ENCODE measurements around the gene SBF2.

SBF2 gene

DNA sequence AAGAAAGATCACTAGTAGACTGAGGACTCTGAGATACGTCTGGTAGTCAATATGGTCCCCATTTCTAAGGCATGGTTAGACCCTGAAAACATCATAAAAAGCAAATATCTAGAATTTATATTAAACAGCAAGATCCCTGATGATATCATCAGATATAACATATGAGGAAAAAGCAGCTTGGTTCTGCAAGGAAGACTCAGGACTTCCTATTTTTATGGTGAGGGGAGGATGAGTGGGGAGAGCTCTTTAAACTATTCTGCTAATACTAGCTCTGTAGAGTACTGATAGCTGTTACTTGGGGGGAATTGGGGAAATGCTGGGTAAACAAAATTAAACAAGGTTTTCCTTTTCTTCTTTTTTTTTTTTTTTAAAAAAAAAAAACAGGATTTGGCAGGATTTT lies 394.3 kb downstream of the SBF2 start:
- no peak for DNase-seq (ENCODE audit: low read depth)

DNA sequence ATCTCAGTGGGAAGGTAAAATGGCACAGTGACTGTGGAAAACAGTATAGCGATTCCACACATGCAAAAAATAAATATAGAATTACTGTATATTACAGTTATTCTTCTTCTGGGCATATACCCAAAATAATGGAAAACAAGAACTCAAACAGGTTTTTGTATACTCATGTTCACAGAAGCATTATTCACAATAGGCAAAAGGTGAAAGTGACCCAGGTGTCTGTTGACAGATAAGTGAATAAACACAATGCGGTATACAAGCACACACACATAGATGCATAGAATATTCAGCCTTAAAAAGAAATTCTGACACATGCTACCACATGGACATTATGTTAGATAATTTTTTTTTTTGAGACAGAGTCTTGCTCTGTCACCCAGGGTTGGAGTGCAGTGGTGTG lies 397.1 kb downstream of the SBF2 start:
- DNase-seq (ENCODE audit: low read depth): no peak

DNA sequence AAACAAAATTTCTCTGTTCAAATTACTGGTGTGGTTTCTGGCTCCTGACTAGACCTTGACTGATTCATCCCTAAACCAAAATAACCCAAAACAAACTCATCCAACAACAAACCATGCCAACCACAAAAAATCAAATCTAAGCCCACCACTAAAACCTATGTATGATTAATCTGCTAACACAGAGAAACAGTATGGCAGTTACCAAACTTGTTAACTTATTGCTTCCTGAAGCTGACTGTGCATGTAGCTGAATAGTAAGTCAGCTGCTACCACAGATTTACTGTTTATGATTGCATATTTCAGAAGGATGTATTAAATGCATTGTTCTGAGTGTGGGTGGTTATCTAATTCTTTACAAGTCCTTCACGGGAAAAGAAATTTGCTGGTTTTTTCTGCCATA lies 399.0 kb downstream of the SBF2 start:
- peak; percentile 26 for DNase-seq (ENCODE audit: low read depth)

DNA sequence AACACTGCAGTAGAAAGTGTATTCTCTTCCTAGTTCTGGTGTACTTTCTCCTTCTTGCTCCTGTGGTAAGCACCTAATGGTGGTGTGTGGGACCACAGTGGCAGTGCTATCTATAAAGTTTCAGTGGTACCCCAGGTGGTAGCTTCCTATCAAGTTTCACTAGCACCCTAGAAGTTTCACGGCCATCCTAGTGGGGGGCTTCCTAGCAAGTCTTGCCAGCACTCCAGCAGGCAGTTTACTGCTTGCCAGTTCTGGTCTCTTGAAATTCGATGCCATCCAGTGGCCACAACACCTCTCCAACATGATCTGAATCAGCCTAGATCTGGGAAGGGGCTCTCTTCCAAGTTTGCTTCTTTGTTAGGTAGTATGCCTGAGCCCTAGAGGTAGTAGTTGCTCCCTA lies 400.5 kb downstream of the SBF2 start:
- no peak for DNase-seq (ENCODE audit: low read depth)

DNA sequence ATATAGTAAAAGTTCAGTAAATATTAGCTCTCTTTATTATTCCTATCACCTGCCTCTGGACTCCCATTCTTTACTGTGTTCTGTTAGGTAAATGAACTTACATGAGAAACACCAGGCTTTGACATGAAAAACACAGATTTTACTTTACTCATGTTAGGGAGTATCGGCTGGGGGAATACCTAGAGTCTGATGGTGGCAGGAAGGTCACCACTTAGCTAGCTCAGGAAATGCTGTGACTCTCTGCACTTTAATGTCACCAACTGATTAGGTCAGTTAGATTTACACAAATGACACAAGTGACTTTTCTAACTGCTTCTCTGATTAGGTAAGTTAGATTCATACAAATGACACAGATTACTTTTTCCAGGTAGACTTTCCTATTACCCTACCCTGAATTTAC lies 405.1 kb downstream of the SBF2 start:
- DNase-seq (ENCODE audit: low read depth): no peak

DNA sequence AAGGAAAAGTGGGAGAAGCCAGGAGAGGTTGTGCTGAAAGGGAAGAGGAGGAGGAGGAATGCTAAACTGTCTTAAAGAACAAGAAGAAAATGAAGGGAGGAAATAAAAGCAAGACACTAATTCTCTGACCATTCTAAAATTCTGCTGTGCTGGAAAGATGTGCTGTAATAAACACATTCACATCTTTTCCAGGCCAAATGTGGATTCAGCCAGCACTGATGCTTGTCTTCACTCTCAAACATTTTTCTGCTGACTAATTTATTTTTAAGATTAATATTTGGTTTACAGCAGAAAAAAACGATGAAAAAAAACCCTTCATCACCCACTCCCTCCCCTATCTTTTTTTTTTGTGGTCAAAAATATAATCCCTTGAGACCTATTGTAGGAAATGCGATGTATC lies 406.5 kb downstream of the SBF2 start:
- DNase-seq (ENCODE audit: low read depth): no peak

DNA sequence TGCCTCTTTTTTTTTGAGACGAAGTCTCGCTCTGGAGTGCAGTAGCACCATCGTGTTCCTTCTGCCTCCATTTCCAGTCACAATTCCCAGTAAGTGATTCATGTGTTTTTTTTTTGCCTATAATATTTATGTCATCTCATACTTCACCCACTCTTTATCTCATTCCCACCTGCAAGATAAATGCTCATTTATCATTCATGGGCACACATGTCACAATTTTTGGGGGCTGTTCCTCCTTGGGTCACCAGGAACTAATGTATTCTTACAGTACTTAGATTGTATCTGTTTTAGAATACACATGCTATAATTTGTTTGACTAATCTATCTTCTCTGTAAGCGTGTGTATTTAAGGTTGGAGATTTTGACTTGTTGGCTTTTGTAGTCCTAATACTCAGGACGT lies 407.4 kb downstream of the SBF2 start:
- no peak for DNase-seq (ENCODE audit: low read depth)

DNA sequence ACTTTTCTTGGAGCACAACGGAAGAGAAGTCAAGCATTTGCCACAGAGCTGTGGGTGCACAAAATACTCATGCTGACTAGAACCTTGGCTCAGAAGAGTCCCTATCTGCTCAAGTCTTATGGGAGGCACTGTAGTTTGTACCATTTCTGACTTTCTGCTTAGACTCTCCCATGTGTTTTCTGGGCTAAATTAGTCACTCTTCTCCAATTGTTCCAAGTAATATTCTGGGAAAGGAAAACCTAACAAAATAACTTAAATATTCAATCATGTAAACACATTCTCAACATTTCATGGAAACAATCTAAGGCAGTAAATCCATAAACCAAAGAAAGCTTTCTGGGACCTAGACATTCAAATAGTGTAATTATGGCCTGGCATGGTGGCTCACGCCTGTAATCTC lies 409.4 kb downstream of the SBF2 start:
- peak; percentile 38 for DNase-seq (ENCODE audit: low read depth)

DNA sequence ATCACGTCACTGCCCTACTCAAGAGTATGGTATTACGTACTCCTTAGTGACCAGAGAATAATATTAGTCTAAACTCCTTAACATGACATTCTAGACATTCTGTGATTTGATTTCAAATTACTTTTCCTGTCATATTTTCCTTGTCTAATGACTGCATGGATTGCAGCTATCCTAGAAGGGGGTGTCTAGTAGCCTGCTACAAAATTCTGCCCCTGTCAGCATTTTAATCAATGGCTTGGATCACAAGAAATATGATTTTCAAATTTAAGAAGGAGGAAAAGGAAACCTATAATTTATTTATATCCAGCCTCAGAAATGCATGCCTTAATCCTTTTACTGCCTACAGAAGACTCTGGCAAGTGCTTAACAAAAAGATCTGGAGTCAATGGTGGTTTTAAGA lies 413.4 kb downstream of the SBF2 start:
- DNase-seq (ENCODE audit: low read depth): no peak

DNA sequence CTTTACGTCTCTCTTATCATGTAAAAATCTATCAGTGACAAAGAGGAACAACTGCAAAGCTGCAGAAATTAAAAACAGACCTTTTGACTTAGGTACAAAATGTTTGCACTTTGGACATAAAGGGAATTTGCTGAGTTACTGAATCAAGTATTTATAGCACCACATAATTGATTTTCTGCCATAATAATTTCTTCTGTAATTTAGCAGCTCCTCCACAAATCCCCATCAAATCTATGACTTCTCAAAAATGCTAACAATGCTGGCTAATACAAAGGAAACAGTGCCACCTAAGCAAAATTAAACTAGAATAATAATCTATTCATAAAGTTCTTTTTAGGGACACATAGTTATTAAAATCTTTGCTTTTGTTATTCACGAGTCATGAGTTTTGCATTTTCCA lies 415.1 kb downstream of the SBF2 start:
- DNase-seq (ENCODE audit: low read depth): no peak

DNA sequence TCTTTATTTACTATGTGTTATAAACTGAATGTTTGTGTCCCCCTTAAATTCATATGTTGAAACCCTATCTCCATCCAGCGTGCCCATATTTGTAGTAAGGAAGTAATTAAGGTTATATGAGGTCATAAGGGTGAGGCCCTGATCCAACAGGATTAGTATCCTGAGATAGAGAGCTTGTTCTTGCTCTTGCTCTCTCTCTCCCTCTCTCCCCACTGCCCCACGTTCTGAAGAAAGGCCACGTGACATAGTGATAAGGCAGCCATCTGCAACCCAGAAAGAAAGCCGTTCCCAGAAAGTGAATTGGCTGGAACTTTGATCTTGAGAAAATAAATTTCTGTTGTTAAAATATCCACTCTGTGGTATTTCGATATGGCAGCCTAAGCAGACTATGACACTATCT lies 417.7 kb downstream of the SBF2 start:
- no peak for DNase-seq (ENCODE audit: low read depth)

DNA sequence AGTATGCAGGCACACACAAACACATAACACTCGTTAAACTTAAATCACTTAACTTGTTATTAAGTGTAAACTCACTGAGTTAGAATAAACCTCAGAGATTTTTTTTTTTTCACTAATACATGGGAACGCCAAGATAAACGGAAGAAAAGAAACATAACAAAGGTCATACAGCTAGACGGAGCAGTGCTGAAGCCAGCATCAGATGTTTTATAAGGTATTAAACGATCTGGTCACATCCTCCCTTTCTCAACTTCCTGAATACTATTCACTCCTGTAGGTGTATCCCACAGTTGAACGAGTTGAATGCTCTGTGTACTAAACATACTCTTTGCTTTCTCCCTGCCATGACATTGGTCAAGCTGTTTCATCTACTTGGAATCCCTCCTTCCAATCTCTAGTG lies 418.2 kb downstream of the SBF2 start:
- DNase-seq (ENCODE audit: low read depth): no peak

DNA sequence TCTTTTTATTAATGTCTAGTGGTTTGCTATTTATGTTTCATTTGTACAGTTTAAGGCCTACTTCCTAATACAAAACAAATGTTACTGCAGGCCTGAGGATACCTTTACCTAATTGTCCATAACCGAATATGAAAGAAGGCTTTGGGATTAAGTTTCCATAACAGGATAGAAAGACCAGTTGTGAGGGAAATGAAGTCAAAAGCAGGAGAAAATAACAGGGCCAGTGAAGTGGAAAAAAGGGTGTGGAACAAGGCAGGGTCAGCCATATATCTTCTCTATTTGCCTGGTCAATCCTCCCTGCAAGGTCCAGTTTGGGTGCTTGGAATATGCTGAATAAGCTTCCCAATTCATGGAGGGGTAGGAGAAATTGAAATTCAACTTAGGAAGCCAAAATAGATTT lies 418.6 kb downstream of the SBF2 start:
- DNase-seq (ENCODE audit: low read depth): no peak

DNA sequence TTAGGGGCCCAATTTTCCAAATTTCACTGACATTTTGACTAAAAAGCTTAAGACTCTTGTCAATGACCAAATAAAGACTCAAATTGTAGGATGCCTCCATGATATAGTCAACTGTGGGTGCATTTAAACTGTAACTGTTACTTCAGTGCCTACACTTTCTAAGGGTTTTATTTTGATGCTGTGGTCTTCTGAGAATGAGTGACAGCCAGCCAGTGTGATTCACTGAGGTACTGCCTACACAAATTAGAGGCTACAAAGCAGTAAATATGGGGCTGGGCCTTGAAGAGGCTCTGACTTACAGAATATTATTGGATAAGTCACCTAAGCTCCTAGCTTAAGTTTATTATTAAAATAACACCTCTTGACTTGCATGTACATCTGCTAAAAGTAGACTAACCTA lies 419.6 kb downstream of the SBF2 start:
- DNase-seq (ENCODE audit: low read depth): no peak

DNA sequence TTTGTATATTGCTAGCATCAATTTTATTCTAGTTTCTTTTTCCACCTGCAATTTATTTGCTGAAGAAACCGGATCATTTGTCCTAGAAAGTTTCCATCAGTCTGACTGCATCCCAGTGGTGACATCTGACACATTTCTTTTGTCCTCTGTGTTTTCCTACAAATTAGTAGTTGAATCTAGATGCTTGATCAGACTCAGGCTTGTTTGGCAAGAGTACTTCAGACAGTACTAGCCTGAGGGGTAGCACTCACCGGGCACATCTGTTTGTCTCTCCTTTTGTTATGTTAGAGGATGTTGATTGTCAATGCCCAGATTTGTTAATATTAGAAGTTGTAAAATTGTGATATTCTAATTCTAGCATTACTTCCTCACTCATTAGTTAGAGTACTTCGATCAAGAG lies 425.4 kb downstream of the SBF2 start:
- DNase-seq (ENCODE audit: low read depth): no peak

DNA sequence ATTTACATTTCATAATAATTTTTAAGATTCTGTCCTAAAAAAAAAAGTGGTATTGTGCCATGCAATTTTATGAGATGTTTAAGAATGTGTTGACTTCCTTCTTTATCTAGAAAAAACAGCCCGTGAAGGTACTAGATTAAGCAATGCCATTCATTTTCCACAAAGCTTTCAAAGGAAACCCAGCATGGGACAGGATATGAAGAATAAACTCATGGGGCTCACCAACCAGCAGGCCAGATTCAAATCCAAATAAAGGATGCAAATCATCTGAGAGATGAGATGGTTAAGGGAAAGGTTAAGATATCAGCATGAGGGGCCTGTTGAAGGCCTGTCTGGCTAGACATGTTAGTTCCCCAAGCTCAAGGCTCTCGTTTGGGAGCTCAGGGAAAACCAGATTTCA lies 431.0 kb downstream of the SBF2 start:
- no peak for DNase-seq (ENCODE audit: low read depth)

DNA sequence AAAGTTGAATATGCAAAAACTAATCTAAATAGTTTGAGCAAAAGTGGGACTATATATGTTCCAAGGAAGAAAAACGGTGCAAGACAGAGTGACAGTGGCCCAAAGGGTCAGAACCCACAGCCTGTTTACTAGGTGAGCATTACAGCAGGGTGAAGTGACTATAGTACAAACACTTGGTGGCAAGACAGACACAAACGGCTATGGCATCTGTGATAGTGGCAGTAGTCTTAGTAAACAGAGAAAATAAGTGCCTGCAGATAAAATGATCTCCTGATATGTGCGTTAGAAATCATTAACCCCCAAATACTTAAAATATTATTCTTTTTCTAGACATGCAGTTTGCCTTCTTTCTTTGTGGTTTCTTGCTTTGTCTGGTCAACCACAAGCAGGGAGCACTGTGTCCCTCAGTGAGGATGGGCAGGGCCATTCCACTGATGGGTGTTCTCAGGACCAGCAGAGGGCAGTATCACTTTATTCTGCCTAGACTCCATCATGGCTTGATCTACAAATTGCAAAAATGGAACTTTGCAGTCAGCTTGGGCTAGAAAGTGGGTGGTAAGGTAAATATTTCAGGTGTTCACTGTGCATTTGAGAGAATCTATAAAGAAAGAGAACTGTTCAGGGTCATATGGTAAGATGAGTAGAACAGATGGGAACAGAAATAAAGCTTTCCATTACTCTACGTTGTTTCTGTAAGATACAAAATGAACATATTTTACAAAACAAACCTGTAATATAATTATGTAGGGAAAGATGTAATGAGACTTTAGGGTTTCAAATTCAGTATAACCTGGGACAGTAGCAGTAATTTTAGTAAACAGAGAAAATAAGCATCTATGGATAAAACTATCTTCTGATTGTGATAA lies 431.9 kb downstream of the SBF2 start:
- peak; percentile 62 for DNase-seq (ENCODE audit: low read depth)

DNA sequence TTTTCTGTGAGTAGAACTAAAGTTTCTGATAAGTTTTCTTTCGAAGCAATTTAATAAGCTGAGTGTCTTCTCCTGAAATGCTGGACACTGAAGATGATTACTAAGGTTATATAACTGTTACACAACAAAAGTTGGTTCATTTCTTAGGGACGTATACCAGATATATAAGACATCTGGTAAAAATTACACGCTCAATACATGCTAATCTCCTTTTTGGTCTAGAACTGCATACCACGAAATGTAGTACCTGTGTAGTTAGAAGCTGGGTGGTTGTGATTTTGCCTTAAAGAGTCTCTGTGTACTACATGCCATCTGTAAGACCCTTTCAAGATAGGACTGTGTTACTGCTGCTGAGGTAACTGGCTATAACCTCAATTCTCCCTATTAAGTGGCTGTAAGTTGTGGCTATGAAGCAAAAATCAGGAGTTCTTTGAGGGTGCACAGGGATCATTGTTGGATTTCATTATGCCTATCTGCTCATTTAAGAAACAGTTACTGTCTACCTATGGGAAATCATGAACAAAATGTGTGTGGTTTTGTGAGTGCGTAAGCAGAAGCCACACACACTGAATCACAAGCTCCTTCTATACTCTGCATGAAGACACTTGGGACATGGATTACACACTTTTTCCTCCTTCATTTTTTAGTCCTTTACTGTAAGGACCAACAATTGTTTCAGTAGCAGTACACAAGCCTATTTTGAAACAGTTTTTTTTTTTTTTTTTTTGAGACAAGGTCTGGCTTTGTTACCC lies 434.3 kb downstream of the SBF2 start:
- DNase-seq (ENCODE audit: low read depth): peak; percentile 61

DNA sequence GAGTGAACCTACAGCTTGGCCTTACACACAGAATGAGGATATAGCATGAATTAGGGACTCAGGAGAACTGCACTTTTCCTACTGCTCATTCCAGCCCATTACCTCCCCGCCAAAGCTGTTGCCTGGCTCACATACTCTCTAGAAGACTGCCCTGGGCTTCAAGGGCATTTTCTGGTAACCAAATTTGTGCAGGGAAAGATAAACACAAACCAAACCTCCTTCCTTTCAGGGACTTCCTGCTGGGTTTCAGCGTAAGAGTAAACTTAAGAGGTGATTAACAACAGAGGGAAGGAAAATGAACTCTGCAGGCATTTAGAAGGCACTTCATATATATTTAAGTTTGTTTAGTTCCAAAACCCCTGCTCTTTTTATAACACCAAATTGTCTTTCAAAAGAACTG lies 435.2 kb downstream of the SBF2 start:
- DNase-seq (ENCODE audit: low read depth): no peak

DNA sequence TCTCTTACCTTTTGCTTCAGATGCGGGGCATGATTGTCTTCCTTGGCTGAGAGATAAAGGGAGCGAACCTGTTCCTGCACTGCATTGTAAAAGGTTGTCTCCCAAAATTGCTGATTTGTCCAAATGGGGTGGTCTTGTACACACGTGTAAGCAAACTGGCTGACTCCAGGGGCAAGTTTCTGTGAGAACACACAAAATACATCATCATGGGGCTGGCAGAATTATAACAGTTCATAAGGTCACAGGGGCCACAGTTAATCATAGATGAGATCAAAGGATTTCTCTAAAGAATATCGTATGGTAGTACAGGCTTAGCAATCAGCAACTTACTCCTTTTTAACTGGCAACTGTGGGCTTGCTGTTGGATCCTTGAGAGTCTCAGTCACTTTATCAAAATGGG lies 435.8 kb downstream of the SBF2 start:
- DNase-seq (ENCODE audit: low read depth): no peak

DNA sequence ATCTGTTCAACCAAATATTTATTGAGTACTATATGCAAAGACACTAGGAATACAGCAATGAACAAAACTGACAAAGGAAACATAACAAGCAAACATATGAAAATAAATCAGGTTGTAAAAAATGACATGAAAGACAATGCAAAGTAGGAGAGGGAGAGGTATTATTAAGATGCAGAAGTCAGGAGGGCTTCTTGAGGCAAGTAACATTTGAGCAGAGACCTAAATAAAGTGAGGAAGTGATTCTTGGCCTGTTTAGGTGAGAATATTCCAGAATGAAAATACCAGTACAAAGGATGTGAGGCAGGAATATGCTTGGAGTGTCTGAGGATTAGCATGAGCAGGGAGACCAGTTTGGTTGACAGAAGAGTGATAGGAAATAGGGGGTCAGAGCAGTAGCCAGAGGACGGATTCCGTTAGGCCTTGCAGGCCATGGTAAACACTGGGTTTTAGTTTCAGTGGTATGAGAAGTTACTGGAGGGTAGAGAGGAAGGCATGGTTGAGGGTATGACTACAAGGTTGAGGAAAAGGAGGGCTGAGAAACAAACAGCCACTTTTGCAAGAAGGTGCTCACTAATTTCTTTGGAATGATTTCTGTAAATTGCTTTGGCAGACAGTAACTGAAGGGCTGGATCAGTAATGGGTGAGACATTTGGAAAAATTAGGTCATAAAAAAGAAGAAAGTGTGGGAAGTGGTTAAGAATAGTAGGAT lies 438.3 kb downstream of the SBF2 start:
- peak; percentile 50 for DNase-seq (ENCODE audit: low read depth)

DNA sequence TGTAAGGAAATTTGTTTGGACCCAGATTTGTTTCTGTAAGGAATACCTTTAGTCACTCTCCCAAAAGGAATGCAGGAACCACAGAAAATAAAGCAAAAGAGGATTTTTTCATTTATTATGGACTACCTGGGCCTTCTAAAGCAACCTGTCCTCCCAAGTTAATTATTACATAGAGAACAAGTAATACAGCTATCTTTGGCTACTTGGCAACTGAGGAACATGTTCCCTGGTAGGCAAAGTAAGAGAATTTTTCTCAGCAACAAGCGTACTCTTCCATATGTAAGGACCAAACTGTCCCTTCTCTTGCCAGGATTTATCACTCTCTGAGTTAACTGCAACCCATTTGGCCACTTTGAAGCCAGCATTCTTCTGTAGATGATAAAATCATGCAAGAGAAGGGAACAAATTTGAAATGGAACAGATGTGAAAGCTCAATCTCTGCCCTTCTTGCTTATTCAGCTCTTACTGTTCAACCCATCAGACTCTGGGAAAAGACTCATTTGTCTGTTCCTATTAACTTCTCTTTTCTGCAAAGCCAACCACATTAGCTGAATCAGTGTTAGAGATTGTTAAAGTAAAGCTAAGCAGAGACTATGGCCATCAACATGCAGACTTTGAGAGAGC lies 440.0 kb downstream of the SBF2 start:
- DNase-seq (ENCODE audit: low read depth): no peak

DNA sequence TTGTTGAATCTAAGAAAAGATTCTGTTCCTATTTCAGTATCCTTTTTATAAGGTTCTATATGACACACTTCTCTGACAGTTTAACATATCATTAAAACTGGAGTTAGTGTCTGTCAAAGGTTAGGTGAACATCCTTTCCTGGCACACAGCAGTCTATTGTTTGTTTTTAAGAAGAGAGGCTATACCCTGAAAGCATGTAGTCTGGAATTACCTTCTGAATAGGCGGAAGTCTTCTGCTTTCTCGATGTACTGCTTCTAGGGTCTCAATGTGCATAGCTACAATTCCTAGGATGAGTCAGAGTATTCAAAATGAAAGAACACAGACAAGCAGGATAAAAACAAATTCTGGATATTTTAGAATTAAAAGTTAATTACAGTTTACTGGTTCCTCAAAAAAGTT lies 441.6 kb downstream of the SBF2 start:
- DNase-seq (ENCODE audit: low read depth): no peak

All from stromal cell of bone marrow (primary cell).